Hepatocyte (in vitro differentiated cells): ENCODE results near the gene EHMT2.

Experiments used
- CTCF ChIP-seq: fragments of 200-600 bp; sonication (generic); IDR thresholded peaks from 2 replicates; pipeline ENCODE4 v1.5.1; 2016; ENCODE audit warnings: antibody characterized with exemption, mild to moderate bottlenecking; ENCODE audit not compliant: poor library complexity
- EZH2 ChIP-seq: fragments of 200-600 bp; sonication (generic); IDR thresholded peaks from 2 replicates; pipeline ENCODE4 v1.6.1; 2016; ENCODE audit warnings: antibody characterized with exemption, mild to moderate bottlenecking, borderline replicate concordance
- EZH2phosphoT487 ChIP-seq: fragments of 200-600 bp; sonication (generic); IDR thresholded peaks from one replicate; pipeline ENCODE4 v1.6.1; 2018; ENCODE audit warnings: antibody characterized with exemption, mild to moderate bottlenecking, low read depth, moderate library complexity; ENCODE audit not compliant: unreplicated experiment, severe bottlenecking

- TF ChIP-seq EZH2 (no peak), CTCF (no peak), EZH2phosphoT487 (no peak)
These were observed 23.3 kb upstream of the EHMT2 start for GRCh38 chr6:31920811-31921210.
